HepG2 (cell line): ENCODE measurements around the gene PALM3.

Experiments
- CREB1 ChIP-seq, 2 experiments: fragments of 450-650 bp in 1 of 2; IDR thresholded peaks; 2 replicates each; pipeline ENCODE4 v1.6.1; 2016 to 2017; ENCODE audit warnings: control low read depth in 1 of 2, mild to moderate bottlenecking in 1 of 2, missing compliant biosample characterization in 1 of 2, missing genetic modification characterization in 1 of 2
- EZH2 ChIP-seq: conservative IDR thresholded peaks from 2 replicates; pipeline ENCODE4 v1.6.1; 2012; ENCODE audit warnings: mild to moderate bottlenecking, low read depth, low read length, moderate library complexity
- KLF6 ChIP-seq: IDR thresholded peaks from 2 replicates; pipeline ENCODE4 v1.8.0; 2016; ENCODE audit warnings: missing biosample characterization, missing genetic modification reagents
- MYC ChIP-seq: sonication (generic); formaldehyde crosslinking; IDR thresholded peaks from 2 replicates; pipeline ENCODE4 v1.9.0; 2021; ENCODE audit warnings: missing genetic modification reagents, borderline replicate concordance
- ZBTB7B ChIP-seq: sonication (generic); formaldehyde crosslinking; IDR thresholded peaks from 2 replicates; pipeline ENCODE4 v1.4.0; 2020; ENCODE audit warnings: missing genetic modification reagents
- ZNF207 ChIP-seq: fragments of 450-650 bp; IDR thresholded peaks from 2 replicates; pipeline ENCODE4 v1.6.1; 2016; ENCODE audit warnings: antibody characterized with exemption, borderline replicate concordance
- ZNF335 ChIP-seq: sonication (generic); formaldehyde crosslinking; IDR thresholded peaks from 2 replicates; pipeline ENCODE4 v1.4.0; 2020; ENCODE audit warnings: missing genetic modification reagents
- ZNF737 ChIP-seq: sonication (generic); formaldehyde crosslinking; IDR thresholded peaks from 2 replicates; pipeline ENCODE4 v1.5.0; 2020; ENCODE audit warnings: missing genetic modification reagents, mild to moderate bottlenecking, borderline replicate concordance
- TF ChIP-seq, protein P1 (sequence below): IDR thresholded peaks from 2 replicates; pipeline ENCODE4 v1.6.1; 2016; ENCODE audit warnings: mild to moderate bottlenecking

GRCh38 chr19:14027856-14028450 lies 33.9 kb downstream of the PALM3 start, which contains the start of gene RLN3:
- TF ChIP-seq ZBTB7B (CRISPR knock-in tag) (no peak), ZNF737 (no peak), CREB1 (IDR thresholded peaks at IDR 0.05) (no peak), CREB1 (CRISPR knock-in tag; IDR thresholded peaks at IDR 0.05) (no peak), ZNF335 (no peak), KLF6 (no peak), ZNF207 (no peak), EZH2 (no peak), MYC (CRISPR knock-in tag) (no peak)
- TF ChIP-seq, protein P1, sequence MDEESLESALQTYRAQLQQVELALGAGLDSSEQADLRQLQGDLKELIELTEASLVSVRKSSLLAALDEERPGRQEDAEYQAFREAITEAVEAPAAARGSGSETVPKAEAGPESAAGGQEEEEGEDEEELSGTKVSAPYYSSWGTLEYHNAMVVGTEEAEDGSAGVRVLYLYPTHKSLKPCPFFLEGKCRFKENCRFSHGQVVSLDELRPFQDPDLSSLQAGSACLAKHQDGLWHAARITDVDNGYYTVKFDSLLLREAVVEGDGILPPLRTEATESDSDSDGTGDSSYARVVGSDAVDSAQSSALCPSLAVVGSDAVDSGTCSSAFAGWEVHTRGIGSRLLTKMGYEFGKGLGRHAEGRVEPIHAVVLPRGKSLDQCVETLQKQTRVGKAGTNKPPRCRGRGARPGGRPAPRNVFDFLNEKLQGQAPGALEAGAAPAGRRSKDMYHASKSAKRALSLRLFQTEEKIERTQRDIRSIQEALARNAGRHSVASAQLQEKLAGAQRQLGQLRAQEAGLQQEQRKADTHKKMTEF (CRISPR knock-in tag) = no peak
